ENCODE data around the gene PDZRN4. TPM values are rescaled to one million over a fixed set of nuclear protein-coding genes. Genes with fewer than 3 reads are reported as not detected.

The PDZRN4 gene
- total and polyA plus RNA-seq, 2 of the 4 experiments (the other 2 are of a cell fraction), result not detected

DNA sequence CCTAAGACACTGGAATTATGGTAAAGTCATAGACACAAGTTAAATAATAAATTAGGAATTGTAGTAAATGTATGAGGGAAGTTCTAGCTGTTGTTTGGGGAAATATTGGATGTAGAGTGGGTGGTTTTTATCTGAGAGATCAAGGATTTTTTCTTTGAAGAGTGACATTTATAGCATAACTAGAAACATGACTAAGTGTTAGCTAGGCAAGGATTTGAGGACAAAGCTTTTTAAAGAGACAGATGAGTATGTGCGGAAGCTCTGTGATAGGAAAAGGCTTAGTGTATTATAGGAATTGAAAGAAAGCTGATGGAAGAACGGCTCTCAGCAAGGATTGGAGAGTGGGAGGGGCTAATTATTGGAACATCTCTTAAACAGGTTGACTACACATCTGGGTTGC, 24.5 kb downstream of the PDZRN4 start:
- ChIA-PET POLR2A (ENCODE audit: unreplicated experiment) (no interaction called here), CTCF (no interaction called here)
- Histone ChIP-seq H4K5ac (ENCODE audit: low read depth, low read length) (no peak overlapping the region), H2BK20ac (ENCODE audit: low read depth, low read length) (no peak overlapping the region), H3K27me3 (ENCODE audit: control insufficient read depth, insufficient read depth, low read length) (no peaks in the 10 kb centered on the region), H3K9me1 (ENCODE audit: insufficient read depth, low read length) (no peaks in the 10 kb centered on the region), H2BK120ac (ENCODE audit: low read depth, low read length) (no peak overlapping the region), H2BK15ac (ENCODE audit: low read depth, low read length) (no peak overlapping the region), H4K20me1 (ENCODE audit: insufficient read depth, low read length) (no peaks in the 10 kb centered on the region), H2AFZ (replicated peaks; ENCODE audit: low read length, poor library complexity) (no peak overlapping the region), H3K9ac (ENCODE audit: low read depth, low read length) (no peak overlapping the region), H3K4ac (ENCODE audit: low read depth, low read length) (no peak overlapping the region), H4K91ac (ENCODE audit: insufficient read depth, low read depth, low read length) (no peak overlapping the region), H3K4me3 (ENCODE audit: insufficient read depth, low read depth, low read length) (no peak overlapping the region), H2AK5ac (ENCODE audit: low read depth, low read length) (no peak overlapping the region), H3K14ac (replicated peaks; ENCODE audit: low read depth, low read length) (no peak overlapping the region), H2AK9ac (replicated peaks; ENCODE audit: low read depth, low read length, poor library complexity) (no peak overlapping the region), H3K18ac (ENCODE audit: low read depth, low read length) (no peak overlapping the region), H3K27ac (ENCODE audit: insufficient read depth, low read length) (no peak overlapping the region), H3K79me1 (ENCODE audit: low read depth in 1 of 2, low read length in 2 of 2) (no peaks in the 10 kb centered on the region), H3K4me2 (ENCODE audit: low read depth, low read length) (no peak overlapping the region), H3K23ac (ENCODE audit: low read depth, low read length) (no peak overlapping the region), H3K56ac (ENCODE audit: extremely low read depth, insufficient read depth, low read length) (no peak overlapping the region), H3K36me3 (ENCODE audit: control insufficient read depth, insufficient read depth, low read length) (no peaks in the 10 kb centered on the region), H3K9me3 (ENCODE audit: control insufficient read depth, insufficient read depth, low read length) (no peaks in the 10 kb centered on the region), H3K4me1 (ENCODE audit: control insufficient read depth, insufficient read depth, low read length) (no peaks in the 10 kb centered on the region), H2BK5ac (ENCODE audit: low read depth, low read length, poor library complexity, severe bottlenecking) (no peak overlapping the region), H4K8ac (ENCODE audit: low read depth in 2 of 2, low read length in 2 of 2) (no peak overlapping the region)
- TF ChIP-seq, protein P1, sequence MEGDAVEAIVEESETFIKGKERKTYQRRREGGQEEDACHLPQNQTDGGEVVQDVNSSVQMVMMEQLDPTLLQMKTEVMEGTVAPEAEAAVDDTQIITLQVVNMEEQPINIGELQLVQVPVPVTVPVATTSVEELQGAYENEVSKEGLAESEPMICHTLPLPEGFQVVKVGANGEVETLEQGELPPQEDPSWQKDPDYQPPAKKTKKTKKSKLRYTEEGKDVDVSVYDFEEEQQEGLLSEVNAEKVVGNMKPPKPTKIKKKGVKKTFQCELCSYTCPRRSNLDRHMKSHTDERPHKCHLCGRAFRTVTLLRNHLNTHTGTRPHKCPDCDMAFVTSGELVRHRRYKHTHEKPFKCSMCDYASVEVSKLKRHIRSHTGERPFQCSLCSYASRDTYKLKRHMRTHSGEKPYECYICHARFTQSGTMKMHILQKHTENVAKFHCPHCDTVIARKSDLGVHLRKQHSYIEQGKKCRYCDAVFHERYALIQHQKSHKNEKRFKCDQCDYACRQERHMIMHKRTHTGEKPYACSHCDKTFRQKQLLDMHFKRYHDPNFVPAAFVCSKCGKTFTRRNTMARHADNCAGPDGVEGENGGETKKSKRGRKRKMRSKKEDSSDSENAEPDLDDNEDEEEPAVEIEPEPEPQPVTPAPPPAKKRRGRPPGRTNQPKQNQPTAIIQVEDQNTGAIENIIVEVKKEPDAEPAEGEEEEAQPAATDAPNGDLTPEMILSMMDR (conservative IDR thresholded peaks at IDR 0.05; ENCODE audit: low read depth, low read length), result no peak
- TF ChIP-seq MXI1 (IDR thresholded peaks at IDR 0.05; ENCODE audit: borderline replicate concordance, low read depth, low read length) (no peak), MAFK (IDR thresholded peaks at IDR 0.05; ENCODE audit: low read depth, low read length) (no peak), RAD21 (IDR thresholded peaks at IDR 0.05; ENCODE audit: low read length) (no peak), POLR2A (IDR thresholded peaks at IDR 0.05; ENCODE audit: low read depth, low read length) (no peak), SMC3 (IDR thresholded peaks at IDR 0.05; ENCODE audit: low read depth, low read length) (no peak), BHLHE40 (IDR thresholded peaks at IDR 0.05; ENCODE audit: low read depth, low read length) (no peak), MAZ (IDR thresholded peaks at IDR 0.05; ENCODE audit: borderline replicate concordance, low read depth, low read length) (no peak), RFX5 (IDR thresholded peaks at IDR 0.05; ENCODE audit: low read depth, low read length) (no peak), CEBPB (IDR thresholded peaks at IDR 0.05; ENCODE audit: low read depth, low read length) (no peak)
- TF ChIP-seq, protein P2, sequence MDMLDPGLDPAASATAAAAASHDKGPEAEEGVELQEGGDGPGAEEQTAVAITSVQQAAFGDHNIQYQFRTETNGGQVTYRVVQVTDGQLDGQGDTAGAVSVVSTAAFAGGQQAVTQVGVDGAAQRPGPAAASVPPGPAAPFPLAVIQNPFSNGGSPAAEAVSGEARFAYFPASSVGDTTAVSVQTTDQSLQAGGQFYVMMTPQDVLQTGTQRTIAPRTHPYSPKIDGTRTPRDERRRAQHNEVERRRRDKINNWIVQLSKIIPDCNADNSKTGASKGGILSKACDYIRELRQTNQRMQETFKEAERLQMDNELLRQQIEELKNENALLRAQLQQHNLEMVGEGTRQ (IDR thresholded peaks at IDR 0.05; ENCODE audit: low read depth, low read length), result no peak
- whole genome bisulfite sequencing, 2 experiments (ENCODE audit: extremely low coverage in 2 of 2, insufficient read length in 1 of 2), result 0% methylated on average over 1 of the region's 2 CpGs; no CpG with 5 or more reads in 1 of the 2 experiments
- intact Hi-C loops (cut with micrococcal nuclease) (no loop called here), dilution Hi-C loops (cut with HindIII; ENCODE audit: low sequenced_read_pairs, unreplicated experiment) (no loop called here), in situ Hi-C loops (cut with MboI; ENCODE audit: low sequenced_read_pairs) (no loop called here)
- DNase-seq (no peak), ATAC-seq (ENCODE audit: low read depth) (no peak)
- BruUV-seq (replicated peaks), result no TSS peak

Data from IMR-90 (cell line).